ENCODE data around the gene FAM193B.
"Not testable (repeated sequence)": the region's sequence is repeated elsewhere in the genome, so short reads cannot be mapped to it uniquely, and the experiment has no call there.

Gene FAM193B

GRCh38 chr5:177497292-177498012, 56.9 kb downstream of the FAM193B start, which contains the start of gene PDLIM7:
Gene PDLIM7, minus strand, starts transcription at chr5:177497604. Its CDS starts 1,092 bp downstream, at chr5:177496512.
- peak; percentile 95 to 98 for DNase-seq

DNA sequence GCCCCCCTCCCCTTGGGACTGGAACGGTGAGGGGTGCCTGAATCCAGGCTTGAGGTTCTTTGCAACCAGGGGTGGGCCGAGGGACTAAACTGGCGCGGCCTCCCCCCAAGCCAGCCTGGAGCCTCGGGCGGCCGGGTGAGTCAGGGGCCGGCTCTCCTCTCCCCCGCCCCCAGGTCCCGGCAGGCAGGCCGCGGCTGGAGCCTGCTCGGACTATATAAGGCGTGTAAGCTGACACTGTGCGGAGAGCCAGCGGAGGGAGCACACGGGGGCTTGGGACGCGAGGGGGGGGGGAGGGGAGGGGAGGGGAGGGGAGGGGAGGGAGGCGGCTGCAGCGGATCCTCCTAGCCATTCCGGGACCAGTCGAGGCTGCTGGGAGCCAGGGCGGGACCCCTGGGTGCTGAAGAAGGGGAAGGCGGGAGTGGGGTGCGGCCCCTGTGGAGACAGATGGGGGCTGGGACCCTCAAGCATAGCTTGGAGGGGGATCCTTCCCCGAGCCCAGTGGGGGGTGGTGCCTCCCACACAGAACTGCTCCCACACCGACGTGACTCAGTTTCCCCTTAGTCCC, 57.6 kb downstream of the FAM193B start:
- DNase-seq, result no peak

DNA sequence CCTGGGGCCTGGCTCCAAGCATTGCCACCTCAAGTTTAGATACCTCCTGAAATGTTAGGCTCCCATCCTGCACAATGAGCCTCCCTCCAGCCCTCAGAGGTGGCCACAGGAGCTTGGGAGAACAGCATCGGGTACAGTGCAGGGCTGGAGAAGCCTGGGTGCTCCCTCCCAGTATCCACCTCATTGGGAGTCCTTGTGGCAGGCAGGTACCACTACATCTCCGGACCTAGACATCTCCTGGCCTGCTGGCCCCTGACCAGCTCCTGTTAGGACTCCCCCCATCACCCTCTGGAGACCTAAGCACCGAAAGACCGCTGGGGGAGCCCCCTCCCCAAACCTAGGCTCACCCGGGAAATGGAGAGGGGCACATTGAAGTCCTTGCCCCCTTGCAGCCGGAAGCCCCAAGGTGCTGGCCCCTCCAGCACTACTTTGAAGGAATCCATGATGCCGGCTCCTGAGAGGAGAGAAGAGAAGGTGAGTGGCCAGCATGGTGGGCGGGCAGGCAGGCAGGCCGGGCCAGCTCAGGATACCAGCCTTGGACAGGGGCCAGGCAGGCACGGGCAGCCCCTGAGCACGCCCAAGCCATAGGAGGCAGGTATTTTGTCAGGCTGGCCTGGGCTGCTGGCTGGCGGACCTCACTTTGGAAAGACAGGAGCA, 58.2 kb downstream of the FAM193B start:
- no peak for DNase-seq

- no peak for DNase-seq
Observed at GRCh38 chr5:177495243-177496060, 58.9 kb downstream of the FAM193B start.

DNA sequence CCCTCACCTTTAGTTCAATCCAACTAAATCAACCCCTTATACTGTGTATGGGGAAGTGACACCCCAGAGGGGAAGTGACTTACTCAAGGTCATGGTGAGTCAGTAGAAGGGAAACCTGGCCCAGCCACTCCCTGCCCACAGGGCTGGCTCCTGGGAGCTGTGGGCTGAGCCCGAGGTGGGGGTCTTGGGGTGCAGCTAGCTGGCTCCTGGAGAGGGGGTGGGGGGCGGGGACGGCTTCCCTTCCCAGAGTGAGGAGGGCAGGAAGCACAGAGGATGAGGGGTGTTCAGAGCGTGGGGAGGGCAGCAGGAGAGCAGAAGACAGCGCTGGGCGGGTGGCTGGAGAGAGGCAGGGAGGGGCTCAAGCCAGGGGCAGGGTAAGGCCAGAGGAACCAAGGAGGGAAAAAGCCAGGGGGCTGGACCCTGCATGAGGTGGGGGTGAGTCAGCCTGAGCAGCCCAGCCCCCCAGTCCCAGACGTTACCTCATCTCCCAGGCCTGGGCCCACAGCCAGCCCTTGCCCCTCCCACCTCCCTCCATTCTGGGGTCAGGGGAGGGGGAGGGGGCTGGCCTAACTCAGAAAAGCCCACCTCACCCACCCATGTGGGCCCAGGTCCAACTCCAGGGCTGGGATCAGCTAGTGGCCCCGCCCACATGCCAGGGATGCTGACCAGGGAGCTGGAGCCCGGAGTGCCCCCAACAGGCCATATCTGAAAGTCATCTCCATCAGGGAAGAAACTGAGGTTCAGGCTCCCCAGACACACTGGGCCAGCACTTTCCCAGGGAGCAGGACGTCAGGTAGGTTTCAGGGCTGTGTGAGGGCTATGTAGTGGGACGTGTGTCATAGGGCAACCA, 59.8 kb downstream of the FAM193B start:
- peak in 1 of 2 donors; percentile 30 for DNase-seq

DNA sequence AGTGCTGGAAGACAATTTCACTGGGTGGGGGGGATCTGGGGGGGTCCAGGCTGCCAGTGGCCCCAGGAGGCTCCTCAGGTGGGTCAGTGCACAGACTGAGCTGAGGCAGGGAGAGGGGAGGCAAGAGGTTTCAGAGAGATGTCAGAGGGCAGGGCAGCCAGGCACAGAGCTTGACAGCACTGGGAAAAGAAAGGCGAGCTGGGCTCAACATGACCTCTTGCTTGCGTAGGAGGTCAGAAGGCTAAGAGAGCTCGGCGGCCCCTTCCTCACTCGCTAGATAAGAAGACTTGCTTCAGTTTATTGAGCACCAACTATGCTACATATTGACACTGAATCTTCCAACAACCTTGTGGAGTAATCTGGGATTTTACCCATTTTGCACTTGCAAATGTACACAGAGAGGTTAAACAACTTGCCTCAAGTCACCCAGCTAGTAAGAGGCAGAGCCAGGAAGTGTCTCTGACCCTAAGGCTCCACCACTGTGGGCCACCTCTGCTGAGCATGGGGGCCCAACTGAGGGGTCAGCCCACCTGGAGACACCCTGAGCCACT, 60.5 kb downstream of the FAM193B start:
- DNase-seq, result no peak

DNA sequence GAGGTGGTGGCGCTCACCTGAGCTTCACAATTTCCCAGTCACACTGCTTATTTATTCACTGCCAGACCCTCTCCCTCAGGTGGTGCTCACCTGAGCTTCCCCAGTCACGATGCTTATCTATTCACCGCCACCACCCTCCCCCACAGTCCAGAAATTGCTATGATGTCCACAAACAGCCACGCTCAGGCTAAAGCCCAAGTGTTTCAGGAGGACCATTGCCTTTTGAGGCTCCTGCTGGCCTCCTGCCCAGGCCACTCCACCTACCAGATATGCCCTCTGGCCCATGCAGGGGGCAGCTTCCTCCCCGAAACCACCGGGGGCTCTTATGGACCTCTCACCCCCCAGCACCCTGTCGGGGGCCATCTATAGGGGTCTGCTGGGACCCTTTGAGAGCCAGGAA, 61.5 kb downstream of the FAM193B start:
- DNase-seq, result no peak

- no peak for DNase-seq
Observed at GRCh38 chr5:177491983-177492746, 62.2 kb downstream of the FAM193B start.

GRCh38 chr5:177491429-177491945, 62.9 kb downstream of the FAM193B start:
- peak; percentile 29 to 50 for DNase-seq

- no peak for DNase-seq
Observed at GRCh38 chr5:177490992-177491391, 63.4 kb downstream of the FAM193B start.

DNA sequence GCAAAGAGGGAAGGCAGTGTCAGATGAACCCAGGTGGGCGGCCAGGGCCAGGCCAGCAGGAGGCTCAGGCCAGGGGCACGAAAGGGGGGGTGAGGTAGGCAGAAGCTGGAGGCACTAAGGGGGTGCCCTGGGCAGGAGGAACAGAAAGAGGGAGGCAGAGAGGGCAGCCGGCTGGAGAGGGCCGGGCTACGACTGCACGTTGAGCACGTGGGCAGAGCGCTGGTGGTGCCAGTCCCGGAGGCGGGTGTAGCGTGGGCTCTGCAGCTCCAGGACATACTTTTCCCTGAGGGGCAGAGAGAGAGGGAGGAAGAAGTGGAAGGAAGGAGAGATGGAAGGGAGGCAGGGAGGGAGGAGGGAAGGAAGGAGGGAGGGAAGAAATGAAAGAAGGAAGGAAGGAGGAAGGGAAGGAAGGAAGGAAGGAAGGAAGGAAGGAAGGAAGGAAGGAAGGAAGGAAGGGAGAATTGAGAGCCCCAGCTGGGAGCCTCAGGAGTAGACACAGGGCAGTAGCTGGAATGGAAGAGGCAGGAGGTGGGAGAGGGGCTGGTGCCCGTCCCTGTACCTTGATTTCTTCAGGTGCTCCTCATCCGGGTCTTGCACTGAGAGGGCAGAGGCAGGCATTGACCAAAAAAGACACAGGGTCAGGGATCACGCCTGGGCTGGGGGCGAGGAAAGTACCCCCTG, 63.9 kb downstream of the FAM193B start:
- no peak for DNase-seq

DNA sequence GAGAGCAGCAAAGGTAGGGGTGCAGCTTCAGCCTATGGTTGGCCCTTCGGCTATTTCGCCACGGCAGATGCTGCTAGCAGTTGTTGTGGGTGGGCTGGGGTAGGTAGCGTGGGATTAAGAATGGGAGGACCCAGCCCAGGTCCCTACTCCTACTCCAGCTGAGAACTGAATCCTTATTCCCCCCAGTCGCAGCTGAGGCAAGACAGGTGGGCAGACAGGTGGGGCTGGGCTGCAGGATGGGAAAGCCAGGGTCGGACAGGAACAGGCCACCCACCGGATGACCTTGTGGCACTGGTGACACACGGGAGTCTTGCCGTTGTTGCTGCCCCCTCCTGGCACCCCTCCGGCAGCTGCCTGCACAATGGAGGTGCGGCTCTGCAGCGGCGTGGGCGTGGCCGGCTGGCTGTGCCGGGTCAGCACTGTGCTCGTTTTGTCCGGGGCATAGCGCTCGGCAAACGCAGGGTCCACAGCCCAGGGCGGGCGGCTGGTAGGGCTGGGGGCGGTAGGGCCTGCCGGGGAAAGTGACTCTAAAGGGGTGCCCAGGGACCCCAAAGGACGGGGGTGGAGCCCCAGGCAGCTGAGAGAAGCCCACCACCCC, 65.1 kb downstream of the FAM193B start:
- DNase-seq, result no peak

GRCh38 chr5:177487975-177488374, 66.4 kb downstream of the FAM193B start:
- DNase-seq, result no peak

DNA sequence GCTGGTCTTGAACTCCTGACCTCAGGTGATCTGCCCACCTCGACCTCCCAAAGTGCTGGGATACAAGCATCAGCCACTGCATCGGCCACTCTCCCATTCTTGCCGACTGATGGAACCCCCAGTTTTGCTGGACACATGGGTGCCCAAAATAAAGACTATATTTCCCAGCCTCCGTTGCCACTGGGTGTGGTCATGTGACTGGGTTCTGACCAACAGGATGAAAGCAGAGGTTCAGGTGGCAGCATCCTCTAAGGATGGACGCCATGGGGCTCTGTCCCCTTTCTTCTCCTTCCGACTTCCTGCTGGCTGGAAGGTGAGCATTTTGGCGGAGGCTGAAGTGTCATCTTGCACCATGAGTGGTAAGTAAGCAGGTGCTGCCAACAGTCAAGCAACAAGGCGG, 67.2 kb downstream of the FAM193B start:
- no peak for DNase-seq

GRCh38 chr5:177486256-177486655, 68.1 kb downstream of the FAM193B start:
- DNase-seq, result no peak

GRCh38 chr5:177485753-177486152, 68.6 kb downstream of the FAM193B start:
- not testable (repeated sequence) for DNase-seq

DNA sequence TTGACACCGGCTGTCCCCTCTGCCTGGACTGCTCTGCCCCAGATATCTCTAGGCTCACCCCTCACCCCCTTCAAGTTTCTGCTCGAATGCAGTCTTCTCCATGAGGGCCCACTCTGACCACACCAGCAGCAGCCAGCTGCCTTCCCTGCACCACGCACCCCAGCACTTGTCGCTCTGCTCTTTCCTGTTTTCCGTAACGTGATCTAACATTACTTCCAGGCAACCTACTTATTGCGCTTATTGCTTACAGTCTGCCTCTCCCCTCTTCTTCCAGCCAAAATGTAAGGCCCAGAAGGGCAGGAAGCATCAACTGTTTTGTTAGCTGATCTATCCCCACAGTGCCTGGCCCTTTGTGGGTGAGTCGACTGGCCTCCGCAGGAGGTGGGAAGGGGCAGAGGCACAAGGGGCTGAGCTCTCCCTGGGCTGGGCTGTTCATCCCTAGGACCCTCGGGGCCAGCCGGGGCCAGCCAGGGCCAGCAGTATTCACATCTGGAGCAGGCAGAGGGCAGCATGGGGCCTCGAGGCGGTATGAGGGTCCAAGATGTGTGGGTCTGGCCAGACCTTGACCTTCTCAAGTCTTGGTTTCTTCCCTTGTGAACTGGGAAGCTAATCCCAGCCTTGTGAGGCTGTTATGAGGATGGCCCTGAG, 69.3 kb downstream of the FAM193B start:
- no peak for DNase-seq

- no peak for DNase-seq
Observed at GRCh38 chr5:177483994-177484901, 70.1 kb downstream of the FAM193B start.

Data from stimulated activated CD4-positive, alpha-beta T cell treated with anti-CD3 and anti-CD28 coated beads, Interleukin-2, amount 100 ng/mL, for 24 hours (primary cell).